ENCODE results near the gene SEC31A.

SEC31A gene

DNA sequence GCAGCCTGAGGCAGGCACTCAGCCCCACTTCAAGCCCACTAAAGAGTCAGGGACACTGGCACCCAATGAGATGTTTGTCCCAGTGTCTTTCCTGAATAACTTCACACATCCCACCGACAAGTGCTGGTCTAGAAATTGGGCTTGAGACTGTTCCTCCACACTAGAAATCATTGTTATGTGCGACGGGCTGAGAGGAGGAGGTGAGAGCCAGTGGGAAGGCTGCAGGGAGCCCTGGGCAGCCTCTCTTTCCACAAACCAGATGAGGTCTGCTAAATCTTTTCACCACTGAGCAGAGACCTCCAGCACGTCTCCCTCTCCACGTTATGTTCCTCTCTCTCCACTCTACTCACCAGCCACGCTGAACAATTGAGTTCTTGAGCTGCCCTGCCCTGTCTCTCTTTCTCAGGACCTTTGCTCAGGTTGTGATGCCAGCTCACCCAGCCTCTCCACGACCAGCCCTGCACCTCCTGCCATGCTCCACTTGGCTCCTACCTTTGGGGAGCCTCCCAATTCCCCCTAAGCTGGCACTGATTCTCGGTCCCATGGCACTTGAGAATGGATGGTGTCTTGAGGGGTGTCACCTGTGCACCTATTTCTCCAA, 100.8 kb downstream of the SEC31A start:
- DNase-seq (ENCODE audit: low spot score) = no peak

DNA sequence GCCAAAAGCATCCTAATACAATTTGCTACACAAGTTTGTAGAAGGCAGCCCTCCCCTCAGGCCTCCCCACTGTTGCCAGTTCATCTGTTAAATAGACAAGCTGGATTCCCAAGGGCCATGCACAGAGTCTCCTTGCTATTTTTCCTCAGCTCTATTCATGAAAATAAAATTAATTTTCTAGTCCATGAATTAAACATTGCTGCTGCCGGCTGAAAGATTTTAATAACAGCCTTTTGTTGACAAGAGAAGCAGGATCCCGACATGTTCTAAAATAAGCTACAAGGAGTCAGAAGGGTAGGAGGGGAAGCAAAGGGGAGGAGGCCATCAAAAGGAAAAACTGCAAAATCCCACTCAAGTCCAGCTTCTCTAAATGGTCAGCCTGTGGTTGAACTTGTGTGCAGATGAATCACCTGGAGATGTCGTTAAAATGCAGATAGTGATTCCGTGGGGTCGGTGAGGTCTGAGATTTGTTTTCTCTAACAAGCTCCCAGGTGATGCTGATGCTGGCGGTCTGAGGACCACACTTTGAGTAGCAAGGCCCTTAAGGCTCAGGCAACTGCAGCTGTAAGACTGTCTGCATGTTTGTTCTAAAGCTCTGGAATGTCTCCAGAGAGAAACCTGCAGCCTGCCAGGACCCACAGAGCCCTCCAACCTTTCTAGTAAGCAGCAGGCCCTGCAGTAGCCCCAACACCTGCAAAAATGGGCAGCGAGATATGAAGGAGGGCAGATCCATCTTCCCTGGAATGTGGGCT, 101.8 kb downstream of the SEC31A start:
- DNase-seq (ENCODE audit: low spot score) = no peak

DNA sequence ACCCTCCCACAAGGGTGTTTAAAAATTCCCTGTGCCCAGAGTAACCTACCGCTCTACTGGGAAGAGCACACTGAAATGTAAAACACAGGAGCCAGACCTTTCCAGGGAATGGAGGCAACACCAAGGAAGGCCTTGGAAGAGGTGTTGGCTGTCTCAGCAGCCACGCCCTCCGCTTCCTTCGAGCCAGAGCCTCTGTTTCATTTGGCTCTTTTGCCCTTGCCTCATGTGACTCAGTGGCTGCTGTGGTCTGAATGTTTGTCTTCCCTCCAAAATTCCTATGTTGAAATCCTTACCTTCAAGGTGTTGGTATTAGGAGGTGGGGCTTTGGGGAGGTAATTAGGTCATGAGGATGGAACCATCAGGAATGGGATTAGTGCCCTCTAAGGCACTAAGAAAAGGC, 103.6 kb downstream of the SEC31A start:
- DNase-seq (ENCODE audit: low spot score) = no peak

- no peak for DNase-seq (ENCODE audit: low spot score)
Observed at GRCh38 chr4:82786828-82787227, 104.1 kb downstream of the SEC31A start.

DNA sequence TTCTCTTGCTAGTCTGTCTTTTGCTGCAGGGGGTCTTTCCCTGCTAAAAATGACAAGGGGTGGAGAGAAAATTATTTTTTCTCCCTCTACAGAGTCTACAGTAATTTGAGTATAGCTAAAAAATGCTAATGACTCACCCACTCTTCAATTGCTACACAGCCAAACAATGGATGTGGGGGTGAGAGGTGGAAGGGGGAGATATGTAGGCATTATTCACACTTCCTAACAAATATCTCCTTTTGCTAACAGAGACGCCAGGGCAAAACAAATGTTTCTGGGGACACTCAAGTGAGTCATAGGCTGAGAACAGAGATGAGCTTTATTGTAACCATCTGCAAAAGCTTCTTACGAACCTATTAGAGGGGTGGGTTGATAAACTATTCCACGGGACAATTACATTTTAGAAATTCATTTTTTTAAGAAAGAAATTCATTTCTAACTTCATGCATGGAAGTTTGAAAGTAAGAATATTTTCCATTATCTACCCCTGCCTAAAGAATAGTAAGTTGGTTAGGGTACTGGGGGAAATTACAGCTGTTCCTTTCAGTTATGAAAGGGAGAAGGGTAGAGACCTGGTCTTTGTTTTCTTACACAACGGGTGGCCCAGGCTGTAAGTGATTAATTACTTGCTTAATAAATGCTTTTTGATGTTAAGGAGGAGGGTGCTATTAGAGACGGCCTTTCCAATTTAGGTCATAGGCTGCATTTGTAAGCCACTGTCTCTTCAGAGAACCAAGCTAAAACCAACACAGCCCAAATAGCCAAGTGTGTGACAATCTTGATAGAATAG, 105.1 kb downstream of the SEC31A start:
- DNase-seq (ENCODE audit: low spot score) = peak; percentile 90

GRCh38 chr4:82784681-82785610, 106.0 kb downstream of the SEC31A start:
- DNase-seq (ENCODE audit: low spot score) = no peak

GRCh38 chr4:82782626-82783345, 108.2 kb downstream of the SEC31A start:
- no peak for DNase-seq (ENCODE audit: low spot score)

GRCh38 chr4:82780752-82781231, 110.2 kb downstream of the SEC31A start:
- DNase-seq (ENCODE audit: low spot score) = no peak

GRCh38 chr4:82780170-82780751, 110.7 kb downstream of the SEC31A start:
- no peak for DNase-seq (ENCODE audit: low spot score)

- DNase-seq (ENCODE audit: low spot score) = no peak
Observed at GRCh38 chr4:82779032-82779431, 111.9 kb downstream of the SEC31A start.

DNA sequence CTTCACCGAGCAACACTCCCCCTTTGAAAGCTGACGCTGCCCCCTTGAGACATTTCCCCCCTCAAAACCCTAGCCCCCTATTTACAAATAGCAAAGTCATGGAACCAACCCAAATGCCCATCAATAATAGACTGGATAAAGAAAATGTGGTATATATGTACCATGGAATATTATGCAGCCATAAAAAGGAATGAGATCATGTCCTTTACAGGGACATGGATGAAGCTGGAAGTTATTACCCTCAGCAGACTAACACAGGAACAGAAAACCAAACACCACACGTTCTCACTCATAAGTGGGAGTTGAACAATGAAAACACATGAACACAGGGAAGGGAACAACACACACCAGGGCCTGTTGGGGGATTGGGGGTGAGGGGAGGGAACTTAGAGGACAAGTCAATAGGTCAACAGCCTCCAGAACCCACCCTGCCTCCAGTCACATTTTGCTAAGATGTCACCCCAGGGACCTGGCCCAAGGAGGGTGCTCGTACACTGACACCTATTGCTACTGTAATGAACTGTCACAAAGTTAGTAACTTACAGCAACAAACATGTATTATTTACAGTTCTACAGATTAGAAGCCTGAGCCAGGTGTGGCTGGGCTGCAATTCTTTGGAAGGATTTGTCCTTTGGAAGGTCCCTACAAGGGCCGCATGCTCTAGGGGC, 113.0 kb downstream of the SEC31A start:
- DNase-seq (ENCODE audit: low spot score) = no peak

DNA sequence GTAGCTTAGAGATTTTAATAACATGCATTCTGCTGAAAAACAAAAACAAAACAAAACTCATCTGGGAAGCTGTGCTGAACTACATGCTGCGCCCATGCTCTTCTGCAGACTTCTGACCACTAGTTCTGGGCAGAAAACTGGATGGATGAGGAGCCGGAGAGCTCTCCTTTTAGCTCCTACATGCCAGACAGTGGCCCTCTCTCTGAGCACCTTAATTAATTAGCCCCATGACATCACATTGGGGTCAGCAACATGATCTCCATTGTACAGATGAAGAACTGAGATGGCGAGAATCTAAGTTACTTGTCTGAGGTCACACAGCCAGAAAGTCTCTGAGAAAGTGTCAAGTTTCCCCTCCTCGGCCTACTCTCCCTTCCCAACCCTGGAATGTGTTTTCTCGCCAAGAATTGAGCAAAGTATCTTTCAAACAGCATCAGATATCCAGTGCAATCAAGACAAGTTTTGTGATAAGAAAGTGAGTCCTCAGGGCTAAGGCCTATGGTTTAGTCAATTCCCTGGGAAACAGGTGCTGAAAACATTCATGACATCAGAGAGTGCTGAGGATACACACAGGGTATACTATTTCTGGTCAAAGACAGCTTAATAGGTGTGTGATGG, 113.9 kb downstream of the SEC31A start:
- no peak for DNase-seq (ENCODE audit: low spot score)

GRCh38 chr4:82775243-82775642, 115.7 kb downstream of the SEC31A start:
- DNase-seq (ENCODE audit: low spot score) = no peak

DNA sequence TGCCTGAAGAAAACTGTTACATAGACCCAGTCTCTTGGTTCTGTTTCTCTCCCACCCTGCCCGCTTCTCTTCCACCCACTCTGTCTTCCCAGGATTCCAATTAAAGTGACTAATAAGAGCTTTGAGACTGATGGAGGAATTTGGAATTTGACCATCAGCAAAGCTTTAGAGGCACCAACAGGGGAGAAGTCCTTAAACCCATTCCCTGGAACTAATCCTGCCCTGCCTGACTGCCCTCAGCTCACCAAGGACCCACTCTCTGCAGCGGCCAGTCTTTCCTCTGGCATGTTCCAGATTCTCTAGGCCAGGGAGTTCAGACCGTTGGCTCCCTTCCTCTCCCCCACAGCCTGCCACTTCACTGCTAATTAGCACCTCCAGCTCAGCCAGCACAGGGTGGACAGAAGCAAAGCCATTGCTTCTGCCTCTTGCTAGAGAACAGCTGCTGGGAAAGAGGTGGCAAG, 116.2 kb downstream of the SEC31A start:
- no peak for DNase-seq (ENCODE audit: low spot score)

GRCh38 chr4:82773057-82773456, 117.9 kb downstream of the SEC31A start:
- no peak for DNase-seq (ENCODE audit: low spot score)

DNA sequence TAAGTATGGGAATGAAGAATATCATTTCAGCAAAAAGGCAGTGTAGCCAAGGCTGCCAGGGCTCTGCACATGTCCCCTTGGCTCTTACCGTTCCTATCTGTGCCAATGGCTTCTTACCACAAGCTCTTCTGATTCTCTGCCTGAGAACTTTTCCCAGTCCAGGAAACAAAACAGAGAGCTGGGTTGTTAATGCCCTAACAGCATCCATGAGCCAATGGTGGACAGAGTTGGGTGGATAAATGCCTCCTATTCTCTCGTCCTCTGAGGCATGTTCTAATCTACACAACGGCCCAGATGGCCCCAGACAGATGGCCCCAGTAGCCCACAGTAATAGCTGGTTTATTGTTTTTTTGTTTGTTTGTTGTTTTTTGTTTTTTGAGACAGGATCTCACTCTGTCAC, 120.3 kb downstream of the SEC31A start:
- no peak for DNase-seq (ENCODE audit: low spot score)
